PFSK-1 (cell line): Measurements from ENCODE around the gene REEP5.

Experiments
- FOXP2 ChIP-seq: optimal IDR thresholded peaks from 2 replicates; pipeline ENCODE3; 2011; ENCODE audit warnings: borderline replicate concordance, control low read depth, inconsistent platforms; ENCODE audit not compliant: insufficient read depth; ENCODE audit errors: extremely low read length, extremely low read depth
- POLR2AphosphoS5 ChIP-seq: IDR thresholded peaks from 2 replicates; pipeline ENCODE4 v1.6.1; 2012; ENCODE audit warnings: low read depth, mild to moderate bottlenecking, control low read depth, low read length, moderate library complexity
- SIN3A ChIP-seq: IDR thresholded peaks from 2 replicates; pipeline ENCODE4 v1.6.1; 2012; ENCODE audit warnings: mild to moderate bottlenecking, low read length, moderate library complexity, borderline replicate concordance; ENCODE audit not compliant: insufficient read depth
- TAF1 ChIP-seq: IDR thresholded peaks from 2 replicates; pipeline ENCODE4 v1.6.1; 2012; ENCODE audit warnings: low read length, control low read depth, borderline replicate concordance; ENCODE audit not compliant: insufficient read depth
- TF ChIP-seq, protein P1 (sequence below), 2 experiments: IDR thresholded peaks; 2 replicates each; pipeline versions ENCODE4 v1.6.1 to v1.8.0; 2011 to 2012; ENCODE audit warnings: low read depth in 2 of 2, low read length in 2 of 2, control low read depth in 1 of 2, inconsistent platforms in 1 of 2, mild to moderate bottlenecking in 1 of 2, moderate library complexity in 1 of 2; ENCODE audit not compliant: insufficient read depth in 1 of 2

The REEP5 gene

GRCh38 chr5:112965733-112966306 lies 43.8 kb upstream of the REEP5 start:
- no peak for TF ChIP-seq SIN3A
- TF ChIP-seq, protein P1, sequence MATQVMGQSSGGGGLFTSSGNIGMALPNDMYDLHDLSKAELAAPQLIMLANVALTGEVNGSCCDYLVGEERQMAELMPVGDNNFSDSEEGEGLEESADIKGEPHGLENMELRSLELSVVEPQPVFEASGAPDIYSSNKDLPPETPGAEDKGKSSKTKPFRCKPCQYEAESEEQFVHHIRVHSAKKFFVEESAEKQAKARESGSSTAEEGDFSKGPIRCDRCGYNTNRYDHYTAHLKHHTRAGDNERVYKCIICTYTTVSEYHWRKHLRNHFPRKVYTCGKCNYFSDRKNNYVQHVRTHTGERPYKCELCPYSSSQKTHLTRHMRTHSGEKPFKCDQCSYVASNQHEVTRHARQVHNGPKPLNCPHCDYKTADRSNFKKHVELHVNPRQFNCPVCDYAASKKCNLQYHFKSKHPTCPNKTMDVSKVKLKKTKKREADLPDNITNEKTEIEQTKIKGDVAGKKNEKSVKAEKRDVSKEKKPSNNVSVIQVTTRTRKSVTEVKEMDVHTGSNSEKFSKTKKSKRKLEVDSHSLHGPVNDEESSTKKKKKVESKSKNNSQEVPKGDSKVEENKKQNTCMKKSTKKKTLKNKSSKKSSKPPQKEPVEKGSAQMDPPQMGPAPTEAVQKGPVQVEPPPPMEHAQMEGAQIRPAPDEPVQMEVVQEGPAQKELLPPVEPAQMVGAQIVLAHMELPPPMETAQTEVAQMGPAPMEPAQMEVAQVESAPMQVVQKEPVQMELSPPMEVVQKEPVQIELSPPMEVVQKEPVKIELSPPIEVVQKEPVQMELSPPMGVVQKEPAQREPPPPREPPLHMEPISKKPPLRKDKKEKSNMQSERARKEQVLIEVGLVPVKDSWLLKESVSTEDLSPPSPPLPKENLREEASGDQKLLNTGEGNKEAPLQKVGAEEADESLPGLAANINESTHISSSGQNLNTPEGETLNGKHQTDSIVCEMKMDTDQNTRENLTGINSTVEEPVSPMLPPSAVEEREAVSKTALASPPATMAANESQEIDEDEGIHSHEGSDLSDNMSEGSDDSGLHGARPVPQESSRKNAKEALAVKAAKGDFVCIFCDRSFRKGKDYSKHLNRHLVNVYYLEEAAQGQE (IDR thresholded peaks at IDR 0.05; ENCODE audit: insufficient read depth in 1 of 2, low read depth in 2 of 2, low read length in 2 of 2), result no peak
- TF ChIP-seq POLR2AphosphoS5, result no peak
- no peak for TF ChIP-seq TAF1
- no peak for TF ChIP-seq FOXP2

DNA sequence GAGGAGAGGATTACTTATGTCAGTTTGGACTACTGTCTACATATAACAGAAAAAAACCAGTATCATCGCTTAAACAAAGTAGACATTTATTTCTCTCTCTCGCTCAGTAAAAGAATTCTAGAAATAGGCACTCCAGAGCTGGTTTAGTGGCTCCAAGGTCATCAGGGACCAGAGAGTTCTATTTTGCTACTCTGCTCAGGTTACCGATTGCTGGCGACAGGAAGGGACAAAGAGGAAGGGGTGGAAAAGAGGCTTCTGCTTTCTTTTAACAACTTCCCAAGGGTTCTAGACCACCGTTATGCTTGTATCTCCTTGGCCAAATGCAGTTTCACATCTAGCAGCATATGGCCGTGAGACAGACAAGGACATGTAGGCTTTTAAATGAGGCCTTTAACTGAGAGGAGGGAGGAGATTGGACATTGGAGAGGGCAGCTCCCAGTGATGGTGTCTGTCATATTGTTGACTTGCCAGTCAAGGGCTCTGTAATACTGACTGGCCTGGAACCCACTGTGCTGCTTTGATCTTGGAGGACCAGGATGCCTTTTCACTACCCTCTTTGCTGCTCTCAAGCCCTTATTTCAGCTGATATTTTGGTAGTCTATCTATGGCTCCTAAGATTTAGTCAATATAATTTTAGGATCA lies 39.0 kb upstream of the REEP5 start:
- TF ChIP-seq FOXP2 (no peak), SIN3A (no peak), POLR2AphosphoS5 (no peak), TAF1 (no peak)
- TF ChIP-seq, protein P1 (IDR thresholded peaks at IDR 0.05; ENCODE audit: insufficient read depth in 1 of 2, low read depth in 2 of 2, low read length in 2 of 2), result no peak

DNA sequence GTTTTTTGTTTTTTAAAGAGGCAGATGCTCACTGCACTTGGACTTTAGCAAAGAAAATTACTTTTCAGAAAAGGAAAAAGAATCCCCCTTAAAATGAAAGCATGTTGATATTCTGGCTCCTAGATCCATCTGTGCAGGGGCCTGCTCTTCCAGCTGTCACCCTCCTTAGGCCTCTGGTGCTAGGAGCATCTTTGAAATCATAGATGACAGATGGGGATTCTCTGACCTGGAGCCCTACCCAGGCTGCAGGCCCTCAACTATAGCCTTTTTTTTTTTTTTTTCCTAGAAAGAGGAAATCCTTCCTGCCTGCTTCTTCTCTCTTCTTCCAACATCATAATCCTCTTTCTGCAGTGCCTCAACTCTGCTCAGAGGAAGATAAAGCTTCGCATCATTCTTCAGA lies 38.3 kb upstream of the REEP5 start:
- TF ChIP-seq POLR2AphosphoS5 (no peak), SIN3A (no peak), TAF1 (no peak), FOXP2 (no peak)
- TF ChIP-seq, protein P1 (IDR thresholded peaks at IDR 0.05; ENCODE audit: insufficient read depth in 1 of 2, low read depth in 2 of 2, low read length in 2 of 2), result no peak

GRCh38 chr5:112958093-112959088 lies 36.4 kb upstream of the REEP5 start:
- TF ChIP-seq TAF1 (no peak), SIN3A (0 out of 2 replicates have a peak, but pooled peaks have one; percentile 47)

GRCh38 chr5:112957036-112957808 lies 35.2 kb upstream of the REEP5 start:
- TF ChIP-seq FOXP2 (no peak), POLR2AphosphoS5 (no peak), TAF1 (no peak), SIN3A (no peak)
- TF ChIP-seq, protein P1 (IDR thresholded peaks at IDR 0.05; ENCODE audit: insufficient read depth in 1 of 2, low read depth in 2 of 2, low read length in 2 of 2), result no peak
